ENCODE results near the gene CLEC4C. TPM values are rescaled to one million over a fixed set of nuclear protein-coding genes. Genes with fewer than 3 reads are reported as not detected.
"Not testable (repeated sequence)": the region's sequence is repeated elsewhere in the genome, so short reads cannot be mapped to it uniquely, and the experiment has no call there.

CLEC4C gene
- not detected for polyA plus RNA-seq (2012; ENCODE audit: insufficient read length, low read depth)

- no peak for TF ChIP-seq REST (IDR thresholded peaks at IDR 0.05; ENCODE audit: insufficient read depth in 1 of 2, low read depth in 2 of 2, low read length in 2 of 2)
- TF ChIP-seq TAF1 (IDR thresholded peaks at IDR 0.05; ENCODE audit: borderline replicate concordance, insufficient read depth, low read length): no peak
- TF ChIP-seq SIN3A (IDR thresholded peaks at IDR 0.05; ENCODE audit: borderline replicate concordance, insufficient read depth, low read length): no peak
- no peak for TF ChIP-seq POLR2AphosphoS5 (IDR thresholded peaks at IDR 0.05; ENCODE audit: low read depth, low read length)
- TF ChIP-seq FOXP2 (optimal IDR thresholded peaks at IDR 0.05; ENCODE audit: borderline replicate concordance, extremely low read depth, extremely low read length, insufficient read depth): no peak
These were observed at the start of gene CLEC4C for GRCh38 chr12:7747246-7747645. CLEC4C (minus strand) TSS chr12:7747375; CDS start chr12:7747348, 27 bp downstream.

GRCh38 chr12:7793211-7793610, 46.0 kb upstream of the CLEC4C start:
- TF ChIP-seq TAF1 (IDR thresholded peaks at IDR 0.05; ENCODE audit: borderline replicate concordance, insufficient read depth, low read length) (no peak), POLR2AphosphoS5 (IDR thresholded peaks at IDR 0.05; ENCODE audit: low read depth, low read length) (no peak), REST (IDR thresholded peaks at IDR 0.05; ENCODE audit: insufficient read depth in 1 of 2, low read depth in 2 of 2, low read length in 2 of 2) (no peak), SIN3A (IDR thresholded peaks at IDR 0.05; ENCODE audit: borderline replicate concordance, insufficient read depth, low read length) (no peak), FOXP2 (optimal IDR thresholded peaks at IDR 0.05; ENCODE audit: borderline replicate concordance, extremely low read depth, extremely low read length, insufficient read depth) (no peak)

- TF ChIP-seq POLR2AphosphoS5 (IDR thresholded peaks at IDR 0.05; ENCODE audit: low read depth, low read length); TAF1 (IDR thresholded peaks at IDR 0.05; ENCODE audit: borderline replicate concordance, insufficient read depth, low read length); FOXP2 (optimal IDR thresholded peaks at IDR 0.05; ENCODE audit: borderline replicate concordance, extremely low read depth, extremely low read length, insufficient read depth): not testable (repeated sequence)
These were observed 41.8 kb upstream of the CLEC4C start, which contains the start of gene NANOG for GRCh38 chr12:7788884-7789528. NANOG (plus strand) TSS chr12:7789402; CDS start chr12:7789615, 213 bp downstream.

GRCh38 chr12:7788294-7788660, 41.1 kb upstream of the CLEC4C start:
- no peak for TF ChIP-seq POLR2AphosphoS5 (IDR thresholded peaks at IDR 0.05; ENCODE audit: low read depth, low read length)
- TF ChIP-seq REST (IDR thresholded peaks at IDR 0.05; ENCODE audit: insufficient read depth in 1 of 2, low read depth in 2 of 2, low read length in 2 of 2): no peak
- TF ChIP-seq SIN3A (IDR thresholded peaks at IDR 0.05; ENCODE audit: borderline replicate concordance, insufficient read depth, low read length): no peak
- TF ChIP-seq FOXP2 (optimal IDR thresholded peaks at IDR 0.05; ENCODE audit: borderline replicate concordance, extremely low read depth, extremely low read length, insufficient read depth): no peak
- no peak for TF ChIP-seq TAF1 (IDR thresholded peaks at IDR 0.05; ENCODE audit: borderline replicate concordance, insufficient read depth, low read length)

- TF ChIP-seq SIN3A (IDR thresholded peaks at IDR 0.05; ENCODE audit: borderline replicate concordance, insufficient read depth, low read length) (no peak), REST (IDR thresholded peaks at IDR 0.05; ENCODE audit: insufficient read depth in 1 of 2, low read depth in 2 of 2, low read length in 2 of 2) (no peak), POLR2AphosphoS5 (IDR thresholded peaks at IDR 0.05; ENCODE audit: low read depth, low read length) (no peak), FOXP2 (optimal IDR thresholded peaks at IDR 0.05; ENCODE audit: borderline replicate concordance, extremely low read depth, extremely low read length, insufficient read depth) (no peak), TAF1 (IDR thresholded peaks at IDR 0.05; ENCODE audit: borderline replicate concordance, insufficient read depth, low read length) (no peak)
These were observed 40.6 kb upstream of the CLEC4C start for GRCh38 chr12:7787574-7788293.
